ENCODE measurements around the gene AOC3. TPM values are rescaled to one million over a fixed set of nuclear protein-coding genes. Genes with fewer than 3 reads are reported as not detected.

The AOC3 gene
- total and polyA plus RNA-seq, 4 donors = 2.0 to 18.2 (median 4.7) TPM

- WGBS = 72% methylated on average over 1 of the region's 1 CpG
Measured at GRCh38 chr17:42804918-42805367, 46.1 kb upstream of the AOC3 start.

More at GRCh38 chr17:42804918-42805367, 46.1 kb upstream of the AOC3 start:
- Histone ChIP-seq H3K4me3 (ENCODE audit: low read depth in 1 of 3, low read length in 3 of 3) (no peak overlapping the region), H3K9ac (ENCODE audit: low read depth in 1 of 2, low read length in 2 of 2) (no peak overlapping the region), H3K27ac (ENCODE audit: low read depth in 1 of 2, low read length in 2 of 2) (no peak overlapping the region), H3K36me3 (ENCODE audit: control insufficient read depth in 4 of 4, insufficient read depth in 3 of 4, low read depth in 1 of 4, low read length in 3 of 4) (no peaks in the 10 kb centered on the region), H3K4me1 (ENCODE audit: control insufficient read depth in 4 of 4, insufficient read depth in 4 of 4, low read length in 3 of 4) (peaks cover 0 to 14% (median 5%) of the 10 kb centered on the region in 4 donors), H3K9me3 (ENCODE audit: control insufficient read depth in 4 of 4, low read length in 3 of 4) (no peaks in the 10 kb centered on the region), H3K27me3 (ENCODE audit: control insufficient read depth in 4 of 4, insufficient read depth in 4 of 4, low read length in 3 of 4) (no peaks in the 10 kb centered on the region)
- no peak for DNase-seq (ENCODE audit: low spot score)
- no peak for TF ChIP-seq ATF3 (IDR thresholded peaks at IDR 0.05)
- TF ChIP-seq GABPA (IDR thresholded peaks at IDR 0.05 in 1 of 2, conservative IDR thresholded peaks at IDR 0.05 in 1 of 2) = no peak
- no peak for TF ChIP-seq FOXA1 (IDR thresholded peaks at IDR 0.05)
- no peak for TF ChIP-seq RAD21 (IDR thresholded peaks at IDR 0.05)
- peak in 1 of 2 donors; percentile 9 for TF ChIP-seq RXRA (IDR thresholded peaks at IDR 0.05)
- TF ChIP-seq, protein P1, sequence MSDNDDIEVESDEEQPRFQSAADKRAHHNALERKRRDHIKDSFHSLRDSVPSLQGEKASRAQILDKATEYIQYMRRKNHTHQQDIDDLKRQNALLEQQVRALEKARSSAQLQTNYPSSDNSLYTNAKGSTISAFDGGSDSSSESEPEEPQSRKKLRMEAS (IDR thresholded peaks at IDR 0.05) = no peak
- peak in 1 of 2 donors; percentile 37 for TF ChIP-seq HNF4A (conservative IDR thresholded peaks at IDR 0.05)
- TF ChIP-seq, protein P2, sequence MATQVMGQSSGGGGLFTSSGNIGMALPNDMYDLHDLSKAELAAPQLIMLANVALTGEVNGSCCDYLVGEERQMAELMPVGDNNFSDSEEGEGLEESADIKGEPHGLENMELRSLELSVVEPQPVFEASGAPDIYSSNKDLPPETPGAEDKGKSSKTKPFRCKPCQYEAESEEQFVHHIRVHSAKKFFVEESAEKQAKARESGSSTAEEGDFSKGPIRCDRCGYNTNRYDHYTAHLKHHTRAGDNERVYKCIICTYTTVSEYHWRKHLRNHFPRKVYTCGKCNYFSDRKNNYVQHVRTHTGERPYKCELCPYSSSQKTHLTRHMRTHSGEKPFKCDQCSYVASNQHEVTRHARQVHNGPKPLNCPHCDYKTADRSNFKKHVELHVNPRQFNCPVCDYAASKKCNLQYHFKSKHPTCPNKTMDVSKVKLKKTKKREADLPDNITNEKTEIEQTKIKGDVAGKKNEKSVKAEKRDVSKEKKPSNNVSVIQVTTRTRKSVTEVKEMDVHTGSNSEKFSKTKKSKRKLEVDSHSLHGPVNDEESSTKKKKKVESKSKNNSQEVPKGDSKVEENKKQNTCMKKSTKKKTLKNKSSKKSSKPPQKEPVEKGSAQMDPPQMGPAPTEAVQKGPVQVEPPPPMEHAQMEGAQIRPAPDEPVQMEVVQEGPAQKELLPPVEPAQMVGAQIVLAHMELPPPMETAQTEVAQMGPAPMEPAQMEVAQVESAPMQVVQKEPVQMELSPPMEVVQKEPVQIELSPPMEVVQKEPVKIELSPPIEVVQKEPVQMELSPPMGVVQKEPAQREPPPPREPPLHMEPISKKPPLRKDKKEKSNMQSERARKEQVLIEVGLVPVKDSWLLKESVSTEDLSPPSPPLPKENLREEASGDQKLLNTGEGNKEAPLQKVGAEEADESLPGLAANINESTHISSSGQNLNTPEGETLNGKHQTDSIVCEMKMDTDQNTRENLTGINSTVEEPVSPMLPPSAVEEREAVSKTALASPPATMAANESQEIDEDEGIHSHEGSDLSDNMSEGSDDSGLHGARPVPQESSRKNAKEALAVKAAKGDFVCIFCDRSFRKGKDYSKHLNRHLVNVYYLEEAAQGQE (IDR thresholded peaks at IDR 0.05) = no peak
- peak; percentile 31 for TF ChIP-seq FOXA2 (IDR thresholded peaks at IDR 0.05)
- no peak for TF ChIP-seq NR2F2 (IDR thresholded peaks at IDR 0.05)
- TF ChIP-seq SP1 (IDR thresholded peaks at IDR 0.05) = peak; percentile 46
- no peak for TF ChIP-seq JUND (IDR thresholded peaks at IDR 0.05)
- TF ChIP-seq YY1 (IDR thresholded peaks at IDR 0.05) = no peak
- no peak for TF ChIP-seq HNF4G (IDR thresholded peaks at IDR 0.05)
- TF ChIP-seq ZBTB33 (IDR thresholded peaks at IDR 0.05) = no peak
- no peak for TF ChIP-seq EGR1 (IDR thresholded peaks at IDR 0.05; ENCODE audit: low read depth in 2 of 2)
- no peak for TF ChIP-seq TAF1 (conservative IDR thresholded peaks at IDR 0.05)
- TF ChIP-seq CTCF (IDR thresholded peaks at IDR 0.05; ENCODE audit: low read depth, low read length, missing input control) = no peak

Data from liver (tissue), 9 donors.